Left lung (tissue), 10 donors: ENCODE measurements around the gene PCBP3. TPM values are rescaled to one million over a fixed set of nuclear protein-coding genes. Genes with fewer than 3 reads are reported as not detected.

Source experiments
- ATAC-seq: fragments of 200-7000 bp; cut with Tn5 transposase; one replicate; pipeline ENCODE4 v1.9.1; 2020; ENCODE audit warnings: moderate library complexity
- DNase-seq, 4 donors: peaks; one replicate each; pipeline ENCODE4 v3.0.0-alpha.2; 2013 to 2020
- H3K27ac ChIP-seq, 2 donors: fragments of 200-600 bp; sonication (generic) in 1 of 2; one replicate each; pipeline versions ENCODE4 v1.5.0 to v1.8.0; 2020 to 2021
- H3K27me3 ChIP-seq, 2 donors: fragments of 200-600 bp; sonication (generic) in 1 of 2; one replicate each; pipeline versions ENCODE4 v1.5.0 to v1.8.0; 2020 to 2021
- H3K36me3 ChIP-seq, 2 donors: fragments of 200-600 bp; sonication (generic) in 1 of 2; one replicate each; pipeline versions ENCODE4 v1.5.0 to v1.8.0; 2020 to 2021
- H3K4me1 ChIP-seq, 2 donors: fragments of 200-600 bp; one replicate each; pipeline ENCODE4 v1.8.0; 2021
- H3K4me3 ChIP-seq, 2 donors: fragments of 200-600 bp; sonication (generic) in 1 of 2; one replicate each; pipeline versions ENCODE4 v1.5.0 to v1.8.0; 2020 to 2021; ENCODE audit warnings: mild to moderate bottlenecking in 1 of 2
- H3K9me3 ChIP-seq, 2 donors: fragments of 200-600 bp; sonication (generic) in 1 of 2; one replicate each; pipeline versions ENCODE4 v1.5.0 to v1.8.0; 2020 to 2021
- CTCF ChIP-seq, 2 donors: fragments of 200-600 bp; sonication (generic) in 1 of 2; IDR thresholded peaks; one replicate each; pipeline versions ENCODE4 v1.5.0 to v1.8.0; 2021; ENCODE audit warnings: antibody characterized with exemption in 2 of 2
- intact Hi-C, 2 donors: fragments of 100-400 bp; cut with DNase I; formaldehyde crosslinking; loops; one replicate each; pipeline versions ENCODE4 v1.11.2 to v1.14.2; 2022
- polyA plus RNA-seq, 6 donors: library from polyadenylated mRNA; unstranded; fragments of 120-200 nt; gene quantifications; one replicate each; pipeline ENCODE4 v1.2.1, GENCODE V29; 2013; ENCODE audit not compliant: insufficient read length in 6 of 6
- total RNA-seq, 2 donors: library from RNA; stranded (reverse); fragmentation: NEBNext Ultra II Directional; extraction: Animal tissue kit (Norgen Biotek cat#: 25700); gene quantifications; one replicate each; pipeline ENCODE4 v1.2.1, GENCODE V29; 2021
- donor health status: DM: no; HTN: yes; CAD: no.
- donor health status: DM: no; HTN: no; CAD: no.

PCBP3 gene
- total and polyA plus RNA-seq, 8 donors: 2.1 to 13.8 (median 3.0) TPM

GRCh38 chr21:45926281-45926680 lies 282.8 kb downstream of the PCBP3 start:
- Histone ChIP-seq H3K9me3 (peaks cover 0 to 8% of the 10 kb centered on the region in 2 donors), H3K27me3 (no peaks in the 10 kb centered on the region), H3K27ac (no peak overlapping the region), H3K4me3 (no peak overlapping the region), H3K36me3 (no peaks in the 10 kb centered on the region), H3K4me1 (no peaks in the 10 kb centered on the region)
- TF ChIP-seq CTCF (IDR thresholded peaks at IDR 0.05): no peak
- DNase-seq (no peak), ATAC-seq (no peak)
- intact Hi-C loops: no loop called here

- no peak for DNase-seq
Measured at GRCh38 chr21:45927032-45927431, 283.5 kb downstream of the PCBP3 start.

GRCh38 chr21:45927851-45928850 lies 284.6 kb downstream of the PCBP3 start:
- intact Hi-C loops: no loop called here
- no peaks in the 10 kb centered on the region for H3K4me1 ChIP-seq
- no peak overlapping the region for H3K27ac ChIP-seq
- TF ChIP-seq CTCF (IDR thresholded peaks at IDR 0.05): no peak
- ATAC-seq (no peak), DNase-seq (peak in 1 of 4 donors; percentile 64)
- H3K36me3 ChIP-seq: no peaks in the 10 kb centered on the region
- no peaks in the 10 kb centered on the region for H3K27me3 ChIP-seq
- H3K9me3 ChIP-seq: peaks cover 0 to 8% of the 10 kb centered on the region in 2 donors
- H3K4me3 ChIP-seq: no peak overlapping the region

More at GRCh38 chr21:45927032-45927431, 283.5 kb downstream of the PCBP3 start:
- H3K9me3 ChIP-seq: peaks cover 0 to 8% of the 10 kb centered on the region in 2 donors
- no peak for TF ChIP-seq CTCF (IDR thresholded peaks at IDR 0.05)
- H3K4me3 ChIP-seq: no peak overlapping the region
- H3K27ac ChIP-seq: no peak overlapping the region
- H3K4me1 ChIP-seq: no peaks in the 10 kb centered on the region
- intact Hi-C loops: no loop called here
- no peaks in the 10 kb centered on the region for H3K36me3 ChIP-seq
- H3K27me3 ChIP-seq: no peaks in the 10 kb centered on the region
- no peak for ATAC-seq

GRCh38 chr21:45929449-45929848 lies 285.9 kb downstream of the PCBP3 start:
- ATAC-seq: no peak

More at GRCh38 chr21:45929449-45929848, 285.9 kb downstream of the PCBP3 start:
- no peaks in the 10 kb centered on the region for H3K4me1 ChIP-seq
- no peaks in the 10 kb centered on the region for H3K27me3 ChIP-seq
- no peak overlapping the region for H3K27ac ChIP-seq
- DNase-seq: peak in 1 of 4 donors; percentile 52
- H3K4me3 ChIP-seq: no peak overlapping the region
- intact Hi-C loops: no loop called here
- H3K9me3 ChIP-seq: peaks cover 0 to 4% of the 10 kb centered on the region in 2 donors
- TF ChIP-seq CTCF (IDR thresholded peaks at IDR 0.05): no peak
- H3K36me3 ChIP-seq: no peaks in the 10 kb centered on the region
